Keratinocyte (primary cell): ENCODE results near the gene GTPBP1. TPM values are rescaled to one million over a fixed set of nuclear protein-coding genes. Genes with fewer than 3 reads are reported as not detected.

Experiments used
- DNase-seq: peaks from one replicate; pipeline ENCODE4 v3.0.0-alpha.2; 2011; ENCODE audit warnings: low read depth, missing footprints, low spot score
- FAIRE-seq: peaks from 2 replicates; lab custom pipeline; 2011; peaks lifted over from hg19 to GRCh38; lab: Jason Lieb, UNC
- H2AFZ ChIP-seq: 2 replicates; pipeline ENCODE4 v1.6.0; 2012; ENCODE audit warnings: low read length, control low read depth, inconsistent platforms; ENCODE audit not compliant: control insufficient read depth
- H3K27ac ChIP-seq: 2 replicates; pipeline ENCODE4 v1.5.1; 2011; ENCODE audit warnings: low read length; ENCODE audit not compliant: control insufficient read depth, insufficient read depth
- H3K27me3 ChIP-seq: 3 replicates; pipeline ENCODE4 v1.6.0; 2011; ENCODE audit warnings: low read length; ENCODE audit not compliant: control insufficient read depth, insufficient read depth; ENCODE audit errors: extremely low read depth
- H3K36me3 ChIP-seq, 2 experiments: 2 replicates in 1 of 2; 3 replicates in 1 of 2; pipeline ENCODE4 v1.5.1; 2011; ENCODE audit warnings: low read length in 2 of 2, mild to moderate bottlenecking in 1 of 2; ENCODE audit not compliant: control insufficient read depth in 2 of 2, insufficient read depth in 2 of 2; ENCODE audit errors: extremely low read depth in 1 of 2
- H3K4me1 ChIP-seq: 3 replicates; pipeline ENCODE4 v1.5.1; 2011; ENCODE audit warnings: low read length; ENCODE audit not compliant: control insufficient read depth, insufficient read depth; ENCODE audit errors: extremely low read depth
- H3K4me2 ChIP-seq: 3 replicates; pipeline ENCODE4 v1.6.0; 2011; ENCODE audit warnings: low read depth, low read length; ENCODE audit not compliant: control insufficient read depth, insufficient read depth; ENCODE audit errors: extremely low read depth
- H3K4me3 ChIP-seq, 3 experiments: fragments of 200-600 bp in 1 of 3; sonication (generic) in 1 of 3; 2 replicates in 2 of 3; 3 replicates in 1 of 3; pipeline ENCODE4 v1.5.1; 2011 to 2016; ENCODE audit warnings: low read length in 3 of 3, mild to moderate bottlenecking in 3 of 3, control low read depth in 2 of 3, inconsistent platforms in 1 of 3, low read depth in 1 of 3, mixed read lengths in 1 of 3, mixed run types in 1 of 3, moderate library complexity in 1 of 3; ENCODE audit not compliant: control insufficient read depth in 2 of 3, insufficient read depth in 2 of 3; ENCODE audit errors: extremely low read depth in 1 of 3
- H3K79me2 ChIP-seq: 2 replicates; pipeline ENCODE4 v1.6.0; 2012; ENCODE audit warnings: low read length; ENCODE audit not compliant: control insufficient read depth, insufficient read depth
- H3K9ac ChIP-seq: 3 replicates; pipeline ENCODE4 v1.6.0; 2011; ENCODE audit warnings: low read length; ENCODE audit not compliant: control insufficient read depth, insufficient read depth; ENCODE audit errors: extremely low read depth
- H3K9me1 ChIP-seq: 3 replicates; pipeline ENCODE4 v1.6.0; 2011; ENCODE audit warnings: low read length; ENCODE audit not compliant: control insufficient read depth, insufficient read depth; ENCODE audit errors: extremely low read depth
- H3K9me3 ChIP-seq: 2 replicates; pipeline ENCODE4 v1.5.1; 2012; ENCODE audit warnings: low read depth, low read length; ENCODE audit not compliant: control insufficient read depth
- H4K20me1 ChIP-seq: 3 replicates; pipeline ENCODE4 v1.6.0; 2011; ENCODE audit warnings: low read length; ENCODE audit not compliant: control insufficient read depth, insufficient read depth; ENCODE audit errors: extremely low read depth
- EZH2 ChIP-seq: IDR thresholded peaks from one replicate; pipeline ENCODE4 v1.6.1; 2012; ENCODE audit warnings: inconsistent platforms, mild to moderate bottlenecking, low read length, moderate library complexity
- dilution Hi-C: fragments of 300-500 bp; cut with MboI; formaldehyde crosslinking; loops from one replicate; pipeline ENCODE4 v1.7.0; 2020; ENCODE audit warnings: low sequenced_read_pairs; ENCODE audit not compliant: extremely low pct_ligation_motif_present
- polyA plus RNA-seq, 5 experiments: library from polyadenylated mRNA; depleted of rRNA in 3 of 5; stranded (reverse) in 3 of 5; stranded (forward) in 1 of 5; unstranded in 1 of 5; fragments of >200 nt; gene quantifications; 1 replicate in 1 of 5; 2 replicates in 3 of 5; 3 replicates in 1 of 5; pipeline versions ENCODE4 v1.2.1 to v1.2.3, GENCODE V29; 2011 to 2012; ENCODE audit warnings: missing spikeins in 2 of 5, low read depth in 1 of 5, low replicate concordance in 1 of 5
- TF ChIP-seq, protein P1 (sequence below), 3 experiments: IDR thresholded peaks in 1 of 3; conservative IDR thresholded peaks in 1 of 3; optimal IDR thresholded peaks in 1 of 3; 2 replicates in 2 of 3; 3 replicates in 1 of 3; pipeline versions ENCODE3 to v1.5.1; 2011; ENCODE audit warnings: low read length in 3 of 3, mild to moderate bottlenecking in 3 of 3, moderate library complexity in 2 of 3, control low read depth in 1 of 3, inconsistent platforms in 1 of 3; ENCODE audit not compliant: insufficient read depth in 2 of 3; ENCODE audit errors: extremely low read depth in 1 of 3

GTPBP1 gene
- polyA plus RNA-seq, 1 donor (not counting 4 experiments of a cell fraction or from before 2014, with no cell fraction given): 16.3 TPM

DNA sequence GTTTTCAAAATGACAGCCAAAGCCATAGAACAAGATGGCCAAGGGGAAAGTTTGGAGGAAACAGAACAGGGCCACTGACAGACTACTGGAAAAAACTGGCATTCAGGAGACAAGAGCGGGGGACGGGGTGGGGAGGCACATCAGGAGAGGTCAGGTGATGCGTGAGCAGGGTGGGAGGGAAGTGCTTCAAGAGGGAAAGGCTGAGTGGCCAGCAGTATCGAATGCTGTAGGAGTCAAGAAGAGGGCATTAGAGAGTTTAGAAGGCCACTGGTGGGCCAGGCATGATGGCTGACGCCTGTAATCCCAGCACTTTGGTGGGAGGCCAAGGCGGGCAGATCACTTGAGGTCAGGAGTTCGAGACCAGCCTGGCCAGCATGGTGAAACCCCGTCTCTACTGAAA lies 8.2 kb downstream of the GTPBP1 start:
- Histone ChIP-seq H3K4me1 (peaks cover 14% of the 10 kb centered on the region), H3K27me3 (no peaks in the 10 kb centered on the region), H3K27ac (no peak overlapping the region), H3K9me3 (no peaks in the 10 kb centered on the region), H3K9ac (no peak overlapping the region), H3K79me2 (peaks cover 68% of the 10 kb centered on the region), H4K20me1 (peaks cover 11% of the 10 kb centered on the region), H3K4me3 (no peak overlapping the region), H2AFZ (no peak overlapping the region), H3K4me2 (no peak overlapping the region), H3K36me3 (peaks cover 9 to 35% of the 10 kb centered on the region in 2 experiments), H3K9me1 (peaks cover 7% of the 10 kb centered on the region)
- TF ChIP-seq, protein P1, sequence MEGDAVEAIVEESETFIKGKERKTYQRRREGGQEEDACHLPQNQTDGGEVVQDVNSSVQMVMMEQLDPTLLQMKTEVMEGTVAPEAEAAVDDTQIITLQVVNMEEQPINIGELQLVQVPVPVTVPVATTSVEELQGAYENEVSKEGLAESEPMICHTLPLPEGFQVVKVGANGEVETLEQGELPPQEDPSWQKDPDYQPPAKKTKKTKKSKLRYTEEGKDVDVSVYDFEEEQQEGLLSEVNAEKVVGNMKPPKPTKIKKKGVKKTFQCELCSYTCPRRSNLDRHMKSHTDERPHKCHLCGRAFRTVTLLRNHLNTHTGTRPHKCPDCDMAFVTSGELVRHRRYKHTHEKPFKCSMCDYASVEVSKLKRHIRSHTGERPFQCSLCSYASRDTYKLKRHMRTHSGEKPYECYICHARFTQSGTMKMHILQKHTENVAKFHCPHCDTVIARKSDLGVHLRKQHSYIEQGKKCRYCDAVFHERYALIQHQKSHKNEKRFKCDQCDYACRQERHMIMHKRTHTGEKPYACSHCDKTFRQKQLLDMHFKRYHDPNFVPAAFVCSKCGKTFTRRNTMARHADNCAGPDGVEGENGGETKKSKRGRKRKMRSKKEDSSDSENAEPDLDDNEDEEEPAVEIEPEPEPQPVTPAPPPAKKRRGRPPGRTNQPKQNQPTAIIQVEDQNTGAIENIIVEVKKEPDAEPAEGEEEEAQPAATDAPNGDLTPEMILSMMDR (optimal IDR thresholded peaks at IDR 0.05 in 1 of 3, IDR thresholded peaks at IDR 0.05 in 1 of 3, conservative IDR thresholded peaks at IDR 0.05 in 1 of 3; ENCODE audit: extremely low read depth in 1 of 3, insufficient read depth in 2 of 3, low read length in 3 of 3): no peak
- DNase-seq (no peak), FAIRE-seq (no peak)
- dilution Hi-C loops: no loop called here

DNA sequence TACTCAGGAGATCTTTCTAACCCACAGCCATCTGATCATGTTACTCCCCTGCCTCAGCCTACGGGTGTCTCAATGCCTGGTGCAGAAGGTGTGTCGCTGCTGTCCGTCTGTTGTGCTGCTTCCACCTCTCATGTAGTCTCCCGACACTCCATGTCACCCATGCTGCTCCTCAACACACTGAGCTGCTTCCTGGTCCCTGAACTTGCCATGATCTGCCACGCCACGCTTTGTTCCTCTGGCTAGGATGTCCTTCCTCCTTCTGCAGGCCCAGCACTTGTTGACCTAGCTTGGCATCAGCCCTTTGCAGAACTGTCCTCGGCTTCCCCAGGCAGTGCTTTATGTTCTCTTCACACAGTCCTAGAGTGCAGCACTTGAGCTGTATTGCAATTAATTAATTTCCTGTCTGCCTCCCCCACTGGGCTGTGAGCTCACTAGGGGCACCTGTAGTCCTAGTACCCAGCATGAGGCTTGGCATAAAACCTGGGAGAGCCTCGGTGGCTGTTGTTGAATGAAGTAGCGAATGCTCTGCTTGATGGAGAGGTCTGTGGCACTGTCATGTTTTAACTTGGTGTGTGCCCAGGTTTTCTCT lies 9.5 kb downstream of the GTPBP1 start:
- no peak overlapping the region for H3K4me3 ChIP-seq
- H3K79me2 ChIP-seq: peaks cover 58% of the 10 kb centered on the region
- no peak overlapping the region for H3K4me2 ChIP-seq
- peaks cover 7% of the 10 kb centered on the region for H3K9me1 ChIP-seq
- DNase-seq: no peak
- no peaks in the 10 kb centered on the region for H3K27me3 ChIP-seq
- H2AFZ ChIP-seq: no peak overlapping the region
- no peak overlapping the region for H3K9ac ChIP-seq
- H3K4me1 ChIP-seq: peaks cover 14% of the 10 kb centered on the region
- dilution Hi-C loops: no loop called here
- peaks cover 11% of the 10 kb centered on the region for H4K20me1 ChIP-seq
- no peak for FAIRE-seq
- peaks cover 9 to 28% of the 10 kb centered on the region in 2 experiments for H3K36me3 ChIP-seq
- TF ChIP-seq, protein P1 (optimal IDR thresholded peaks at IDR 0.05 in 1 of 3, IDR thresholded peaks at IDR 0.05 in 1 of 3, conservative IDR thresholded peaks at IDR 0.05 in 1 of 3; ENCODE audit: extremely low read depth in 1 of 3, insufficient read depth in 2 of 3, low read length in 3 of 3): no peak
- TF ChIP-seq EZH2: no peak
- no peaks in the 10 kb centered on the region for H3K9me3 ChIP-seq
- H3K27ac ChIP-seq: no peak overlapping the region
